HepG2 (cell line): ENCODE measurements around the gene STK39. TPM values are rescaled to one million over a fixed set of nuclear protein-coding genes. Genes with fewer than 3 reads are reported as not detected.
A peak's percentile ranks its signal among the peaks of the same experiment; 100 is the strongest.

Experiments
- ATAC-seq: fragments of 200-7000 bp; cut with Tn5 transposase; 3 replicates; pipeline ENCODE4 v1.9.1; 2020; ENCODE audit warnings: mild to moderate bottlenecking, moderate library complexity
- BruUV-seq: library from RNA; stranded (reverse); fragments of 400-500 nt; replicated peaks from 2 replicates; lab custom pipeline; 2021; lab: Mats Ljungman, UMichigan
- CTCF ChIA-PET: fragments of 300-600 bp; formaldehyde crosslinking; extraction: SDS; loops from one replicate; lab custom pipeline; 2021; ENCODE audit warnings: low total read pairs, inconsistent platforms, low intra/inter-chr PET ratio; lab: Yijun Ruan, JAX
- POLR2A ChIA-PET: fragments of 350-600 bp; sonication (Branson Sonifier 250); formaldehyde crosslinking; loops from one replicate; lab custom pipeline; 2020; ENCODE audit warnings: antibody characterized with exemption, inconsistent platforms; lab: Yijun Ruan, JAX
- DNase-seq: peaks from one replicate; pipeline ENCODE4 v3.0.0-alpha.2; 2015; ENCODE audit warnings: low spot score
- FAIRE-seq: peaks from 3 replicates; lab custom pipeline; 2011; peaks lifted over from hg19 to GRCh38; lab: Jason Lieb, UNC
- H2AFZ ChIP-seq: one replicate; pipeline ENCODE4 v1.6.1; 2011; ENCODE audit warnings: low read length, inconsistent platforms
- H3K27ac ChIP-seq: fragments of 300-600 bp; 3 replicates; pipeline ENCODE4 v1.8.0; 2011; ENCODE audit warnings: mixed run types, mild to moderate bottlenecking, mixed read lengths, low read length, inconsistent platforms; ENCODE audit not compliant: insufficient read depth; ENCODE audit errors: extremely low read length
- H3K27me3 ChIP-seq, 2 experiments: fragments of 200-600 bp in 1 of 2; 2 replicates in 1 of 2; 3 replicates in 1 of 2; pipeline versions ENCODE4 v1.6.0 to v1.8.0; 2011; ENCODE audit warnings: low read length in 2 of 2, mild to moderate bottlenecking in 2 of 2, moderate library complexity in 2 of 2, inconsistent platforms in 1 of 2; ENCODE audit not compliant: insufficient read depth in 2 of 2, control insufficient read depth in 1 of 2
- H3K36me3 ChIP-seq, 2 experiments: fragments of 200-600 bp in 1 of 2; replicated peaks in 1 of 2; 2 replicates in 1 of 2; 3 replicates in 1 of 2; pipeline versions ENCODE4 v1.5.1 to v1.8.0; 2011; ENCODE audit warnings: low read length in 2 of 2, inconsistent platforms in 1 of 2; ENCODE audit not compliant: insufficient read depth in 2 of 2, control insufficient read depth in 1 of 2
- H3K4me1 ChIP-seq: 2 replicates; pipeline ENCODE4 v1.5.1; 2012; ENCODE audit warnings: low read length, inconsistent platforms; ENCODE audit not compliant: insufficient read depth
- H3K4me2 ChIP-seq: 2 replicates; pipeline ENCODE4 v1.6.0; 2011; ENCODE audit warnings: low read depth, low read length, inconsistent platforms
- H3K4me3 ChIP-seq, 3 experiments: fragments of 200-600 bp in 1 of 3; sonication (generic), shearing (Covaris generic) in 1 of 3; replicated peaks in 1 of 3; 2 replicates each; pipeline ENCODE4 v1.5.1; 2011 to 2016; ENCODE audit warnings: low read length in 3 of 3, inconsistent platforms in 2 of 3, low read depth in 2 of 3, mild to moderate bottlenecking in 2 of 3, control low read depth in 1 of 3, mixed read lengths in 1 of 3; ENCODE audit not compliant: insufficient read depth in 1 of 3
- H3K79me2 ChIP-seq: one replicate; pipeline ENCODE4 v1.6.1; 2011; ENCODE audit warnings: low read length, inconsistent platforms; ENCODE audit not compliant: insufficient read depth
- H3K9ac ChIP-seq: 2 replicates; pipeline ENCODE4 v1.6.0; 2011; ENCODE audit warnings: mild to moderate bottlenecking, low read depth, low read length, inconsistent platforms; ENCODE audit not compliant: insufficient read depth
- H3K9me3 ChIP-seq: 2 replicates; pipeline ENCODE4 v1.5.1; 2012; ENCODE audit warnings: mild to moderate bottlenecking, low read length
- H4K20me1 ChIP-seq: 2 replicates; pipeline ENCODE4 v1.6.0; 2011; ENCODE audit warnings: inconsistent platforms, mild to moderate bottlenecking, low read length, moderate library complexity; ENCODE audit not compliant: insufficient read depth
- ARNT2 ChIP-seq: sonication (generic); formaldehyde crosslinking; IDR thresholded peaks from 2 replicates; pipeline ENCODE4 v1.8.0; 2022; ENCODE audit warnings: mild to moderate bottlenecking, low read depth, missing genetic modification reagents, moderate library complexity
- IKZF4 ChIP-seq: sonication (generic); formaldehyde crosslinking; IDR thresholded peaks from 2 replicates; pipeline ENCODE4 v1.5.1; 2020; ENCODE audit warnings: borderline replicate concordance, mild to moderate bottlenecking, low read depth, missing genetic modification reagents; ENCODE audit errors: not compliant biosample characterization
- IRX3 ChIP-seq: sonication (generic); formaldehyde crosslinking; IDR thresholded peaks from 2 replicates; pipeline ENCODE4 v1.8.1; 2023; ENCODE audit warnings: mild to moderate bottlenecking, low read depth, missing genetic modification reagents, borderline replicate concordance
- MEF2D ChIP-seq: sonication (generic); formaldehyde crosslinking; IDR thresholded peaks from 2 replicates; pipeline ENCODE4 v1.5.1; 2020; ENCODE audit warnings: mild to moderate bottlenecking, missing genetic modification reagents
- NKX3-1 ChIP-seq: sonication (generic); formaldehyde crosslinking; IDR thresholded peaks from 2 replicates; pipeline ENCODE4 v1.5.0; 2020; ENCODE audit warnings: missing genetic modification reagents
- RBAK ChIP-seq: sonication (generic); formaldehyde crosslinking; IDR thresholded peaks from 2 replicates; pipeline ENCODE4 v1.5.1; 2020; ENCODE audit warnings: mild to moderate bottlenecking, missing genetic modification reagents
- SIN3A ChIP-seq: IDR thresholded peaks from 2 replicates; pipeline ENCODE4 v1.6.1; 2011; ENCODE audit warnings: low read depth, mild to moderate bottlenecking, control low read depth, low read length, borderline replicate concordance
- ZMAT3 ChIP-seq: sonication (generic); formaldehyde crosslinking; conservative IDR thresholded peaks from 2 replicates; pipeline ENCODE4 v1.7.0; 2021; ENCODE audit warnings: missing genetic modification reagents
- ZMYM4 ChIP-seq: sonication (generic); formaldehyde crosslinking; IDR thresholded peaks from 2 replicates; pipeline ENCODE4 v1.8.1; 2023; ENCODE audit warnings: mild to moderate bottlenecking, missing genetic modification reagents
- ZNF10 ChIP-seq: sonication (generic); formaldehyde crosslinking; IDR thresholded peaks from 2 replicates; pipeline ENCODE4 v1.4.0; 2020; ENCODE audit warnings: mild to moderate bottlenecking, low read depth, missing genetic modification reagents, borderline replicate concordance
- ZNF333 ChIP-seq: sonication (generic); formaldehyde crosslinking; IDR thresholded peaks from 2 replicates; pipeline ENCODE4 v1.4.0; 2020; ENCODE audit warnings: mild to moderate bottlenecking, missing genetic modification reagents, borderline replicate concordance
- ZNF446 ChIP-seq: sonication (generic); formaldehyde crosslinking; IDR thresholded peaks from 2 replicates; pipeline ENCODE4 v1.5.0; 2020; ENCODE audit warnings: mild to moderate bottlenecking, missing genetic modification reagents
- ZNF557 ChIP-seq: sonication (generic); formaldehyde crosslinking; IDR thresholded peaks from 2 replicates; pipeline ENCODE4 v1.4.0; 2020; ENCODE audit warnings: missing genetic modification reagents
- ZNF644 ChIP-seq: IDR thresholded peaks from 2 replicates; pipeline ENCODE4 v1.6.1; 2016; ENCODE audit warnings: low read depth
- ZNF724P ChIP-seq: sonication (generic); formaldehyde crosslinking; IDR thresholded peaks from 2 replicates; pipeline ENCODE4 v1.8.0; 2022; ENCODE audit warnings: missing genetic modification reagents, borderline replicate concordance
- WGBS: methylation state at CpG from one replicate; pipeline ENCODE4 v1.1.6; 2017; ENCODE audit warnings: low lambda C conversion rate; 5-methylcytosine and 5-hydroxymethylcytosine counted together
- in situ Hi-C: cut with HindIII; loops from 2 replicates; pipeline ENCODE4 v1.10.0; 2017; ENCODE audit warnings: low pct_unique_long_range_greater_than_20kb; ENCODE audit not compliant: extremely low pct_ligation_motif_present
- intact Hi-C: fragments of 100-400 bp; cut with micrococcal nuclease; formaldehyde crosslinking; loops from one replicate; pipeline ENCODE4 v1.10.0; 2022; ENCODE audit not compliant: unreplicated experiment
- polyA plus RNA-seq, 8 experiments: library from polyadenylated mRNA; depleted of rRNA in 3 of 8; stranded (reverse) in 7 of 8; unstranded in 1 of 8; fragments of >200 nt; fragmentation: Illumina TruSeq in 4 of 8; extraction: Trizol in 4 of 8; gene quantifications; 2 replicates each; pipeline versions ENCODE4 v1.2.1 to v1.2.3, GENCODE V29; 2011 to 2016; ENCODE audit warnings: low read depth in 4 of 8, missing spikeins in 1 of 8, mixed read lengths in 1 of 8; ENCODE audit not compliant: insufficient read depth in 1 of 8
- total RNA-seq, 5 experiments: library from RNA; depleted of rRNA; stranded (reverse); fragments of >200 nt; fragmentation: Illumina TruSeq; extraction: Trizol; gene quantifications; 2 replicates each; pipeline ENCODE4 v1.2.3, GENCODE V29; 2016; ENCODE audit warnings: low read depth in 1 of 5
- TF ChIP-seq, protein P1 (sequence below): IDR thresholded peaks from 2 replicates; pipeline ENCODE4 v1.6.1; 2016; ENCODE audit warnings: missing genetic modification reagents, missing compliant biosample characterization
- TF ChIP-seq, protein P2 (sequence below): sonication (generic); formaldehyde crosslinking; IDR thresholded peaks from 2 replicates; pipeline ENCODE4 v1.5.0; 2020; ENCODE audit warnings: missing genetic modification reagents, mild to moderate bottlenecking, borderline replicate concordance
- TF ChIP-seq, protein P3 (sequence below): sonication (generic); formaldehyde crosslinking; IDR thresholded peaks from 2 replicates; pipeline ENCODE4 v1.8.1; 2023; ENCODE audit warnings: missing genetic modification reagents, mild to moderate bottlenecking, borderline replicate concordance
- TF ChIP-seq, protein P4 (sequence below): IDR thresholded peaks from 2 replicates; pipeline ENCODE4 v1.6.1; 2018; ENCODE audit warnings: missing genetic modification reagents
- TF ChIP-seq, protein P5 (sequence below): sonication (generic); formaldehyde crosslinking; IDR thresholded peaks from 2 replicates; pipeline ENCODE4 v1.4.0; 2020; ENCODE audit warnings: missing genetic modification reagents

STK39 gene
- total and polyA plus RNA-seq, 2 of the 13 experiments (the other 11 are each of a cell fraction or from before 2014, with no cell fraction given): 27.3 to 38.4 TPM

DNA sequence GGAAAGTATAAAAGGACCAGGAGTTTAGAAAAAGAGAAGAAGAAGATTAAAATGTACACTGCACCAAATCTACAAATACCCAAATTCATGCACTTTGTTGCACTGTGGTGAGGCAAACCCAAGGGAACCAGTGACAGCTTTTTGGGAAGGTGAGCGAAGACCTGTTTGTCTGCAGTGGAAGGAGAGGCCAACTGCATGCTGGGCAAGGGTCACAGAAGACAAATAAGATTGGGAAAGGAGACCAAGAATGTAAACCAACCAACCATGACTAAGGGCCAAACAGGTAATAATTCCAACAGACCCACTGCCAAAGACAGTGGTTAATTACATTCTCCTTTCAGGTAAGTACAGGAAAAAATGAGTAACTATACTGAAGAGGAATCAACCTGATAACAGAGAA is 202.8 kb downstream of the STK39 start:
- Histone ChIP-seq H4K20me1 (no peaks in the 10 kb centered on the region), H3K27me3 (no peaks in the 10 kb centered on the region), H3K4me3 (no peak overlapping the region), H3K9ac (no peak overlapping the region), H3K9me3 (no peaks in the 10 kb centered on the region), H3K4me1 (peaks cover 24% of the 10 kb centered on the region), H3K27ac (no peak overlapping the region), H3K36me3 (peaks cover 3 to 5% of the 10 kb centered on the region in 2 experiments; a peak in 3 of 5 replicates), H2AFZ (no peak overlapping the region), H3K79me2 (no peaks in the 10 kb centered on the region), H3K4me2 (no peak overlapping the region)
- ChIA-PET POLR2A (no interaction called here), CTCF (no interaction called here)
- in situ Hi-C loops: no loop called here
- BruUV-seq: no TSS peak
- intact Hi-C loops: no loop called here
- DNase-seq: no peak
- no peak for FAIRE-seq
- ATAC-seq: no peak; the same call in 2 of the 3 replicates
- TF ChIP-seq IRX3 (CRISPR knock-in tag): no peak
- no peak for TF ChIP-seq IKZF4 (CRISPR knock-in tag)
- TF ChIP-seq, protein P1, sequence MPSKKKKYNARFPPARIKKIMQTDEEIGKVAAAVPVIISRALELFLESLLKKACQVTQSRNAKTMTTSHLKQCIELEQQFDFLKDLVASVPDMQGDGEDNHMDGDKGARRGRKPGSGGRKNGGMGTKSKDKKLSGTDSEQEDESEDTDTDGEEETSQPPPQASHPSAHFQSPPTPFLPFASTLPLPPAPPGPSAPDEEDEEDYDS: no peak
- TF ChIP-seq ZNF446 (CRISPR knock-in tag): no peak
- TF ChIP-seq MEF2D (CRISPR knock-in tag): no peak
- TF ChIP-seq ZNF10 (CRISPR knock-in tag): no peak
- TF ChIP-seq RBAK (CRISPR knock-in tag): 0 out of 2 replicates have a peak, but pooled peaks have one; percentile 36
- no peak for TF ChIP-seq ZNF724P
- no peak for TF ChIP-seq NKX3-1 (CRISPR knock-in tag)
- TF ChIP-seq, protein P2, sequence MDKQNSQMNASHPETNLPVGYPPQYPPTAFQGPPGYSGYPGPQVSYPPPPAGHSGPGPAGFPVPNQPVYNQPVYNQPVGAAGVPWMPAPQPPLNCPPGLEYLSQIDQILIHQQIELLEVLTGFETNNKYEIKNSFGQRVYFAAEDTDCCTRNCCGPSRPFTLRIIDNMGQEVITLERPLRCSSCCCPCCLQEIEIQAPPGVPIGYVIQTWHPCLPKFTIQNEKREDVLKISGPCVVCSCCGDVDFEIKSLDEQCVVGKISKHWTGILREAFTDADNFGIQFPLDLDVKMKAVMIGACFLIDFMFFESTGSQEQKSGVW: no peak
- no peak for TF ChIP-seq ZNF333
- peak; percentile 52; the same call in 1 of the 2 replicates for TF ChIP-seq ZMYM4 (CRISPR knock-in tag)
- TF ChIP-seq, protein P3, sequence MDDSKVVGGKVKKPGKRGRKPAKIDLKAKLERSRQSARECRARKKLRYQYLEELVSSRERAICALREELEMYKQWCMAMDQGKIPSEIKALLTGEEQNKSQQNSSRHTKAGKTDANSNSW: no peak
- TF ChIP-seq, protein P4, sequence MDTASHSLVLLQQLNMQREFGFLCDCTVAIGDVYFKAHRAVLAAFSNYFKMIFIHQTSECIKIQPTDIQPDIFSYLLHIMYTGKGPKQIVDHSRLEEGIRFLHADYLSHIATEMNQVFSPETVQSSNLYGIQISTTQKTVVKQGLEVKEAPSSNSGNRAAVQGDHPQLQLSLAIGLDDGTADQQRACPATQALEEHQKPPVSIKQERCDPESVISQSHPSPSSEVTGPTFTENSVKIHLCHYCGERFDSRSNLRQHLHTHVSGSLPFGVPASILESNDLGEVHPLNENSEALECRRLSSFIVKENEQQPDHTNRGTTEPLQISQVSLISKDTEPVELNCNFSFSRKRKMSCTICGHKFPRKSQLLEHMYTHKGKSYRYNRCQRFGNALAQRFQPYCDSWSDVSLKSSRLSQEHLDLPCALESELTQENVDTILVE (CRISPR knock-in tag): no peak
- no peak for TF ChIP-seq ZMAT3
- no peak for TF ChIP-seq SIN3A
- TF ChIP-seq ZNF644 (CRISPR knock-in tag): peak; percentile 47; the same call in 1 of the 2 replicates
- TF ChIP-seq ZNF557 (CRISPR knock-in tag): no peak
- TF ChIP-seq, protein P5, sequence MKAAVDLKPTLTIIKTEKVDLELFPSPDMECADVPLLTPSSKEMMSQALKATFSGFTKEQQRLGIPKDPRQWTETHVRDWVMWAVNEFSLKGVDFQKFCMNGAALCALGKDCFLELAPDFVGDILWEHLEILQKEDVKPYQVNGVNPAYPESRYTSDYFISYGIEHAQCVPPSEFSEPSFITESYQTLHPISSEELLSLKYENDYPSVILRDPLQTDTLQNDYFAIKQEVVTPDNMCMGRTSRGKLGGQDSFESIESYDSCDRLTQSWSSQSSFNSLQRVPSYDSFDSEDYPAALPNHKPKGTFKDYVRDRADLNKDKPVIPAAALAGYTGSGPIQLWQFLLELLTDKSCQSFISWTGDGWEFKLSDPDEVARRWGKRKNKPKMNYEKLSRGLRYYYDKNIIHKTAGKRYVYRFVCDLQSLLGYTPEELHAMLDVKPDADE (CRISPR knock-in tag): no peak
- TF ChIP-seq ARNT2: no peak
- WGBS: 92% methylated on average over 1 of the region's 1 CpG
